Heart left ventricle (tissue), 13 donors: Measurements from ENCODE around the gene UBALD1.

ENCODE experiments used
- CTCF ChIP-seq, 12 donors: fragments of 200-600 bp; sonication (generic) in 4 of 12; IDR thresholded peaks; one replicate each; pipeline versions ENCODE4 v1.5.0 to v1.8.0; 2018 to 2022; ENCODE audit warnings: antibody characterized with exemption in 12 of 12, mild to moderate bottlenecking in 5 of 12
- POLR2A ChIP-seq, 2 donors: fragments of 450-650 bp; IDR thresholded peaks; one replicate each; pipeline ENCODE4 v1.6.1; 2017; ENCODE audit warnings: antibody characterized with exemption in 2 of 2, mild to moderate bottlenecking in 2 of 2, moderate library complexity in 2 of 2
- donor health status: ischemic (EF 13 %, LVEDD 7.1; RV severe dilation, severe dysfunction).
- donor health status: DM: no; HTN: yes; CAD: no.
- donor health status: DM: no; HTN: no; CAD: no.
- donor health status: ischemic (EF 25% LVEDD 6.9; RV normal size, moderate dysfunction).
- donor health status: ischemic (EF 25% LVEDD 5.7; RV mildly dilated, moderate dysfunction).
- donor health status: ischemic (EF 35%, LVEDD 5.7; RV mildly dilated, moderate dysfunction).
- donor health status: nonischemic (EF 11% LVEDD 7.7; RV severe dilation, severe dysfunction).
- donor health status: DM: yes; HTN: yes; CAD: no.
- donor health status: PGD.
- donor health status: ischemic (EF 29% LVEDD 5.4; RV normal size, mild dysfunction).
- donor health status: nonischemic (EF 23%, LVEDD 6.1; RV moderate dilation, normal function).

DNA sequence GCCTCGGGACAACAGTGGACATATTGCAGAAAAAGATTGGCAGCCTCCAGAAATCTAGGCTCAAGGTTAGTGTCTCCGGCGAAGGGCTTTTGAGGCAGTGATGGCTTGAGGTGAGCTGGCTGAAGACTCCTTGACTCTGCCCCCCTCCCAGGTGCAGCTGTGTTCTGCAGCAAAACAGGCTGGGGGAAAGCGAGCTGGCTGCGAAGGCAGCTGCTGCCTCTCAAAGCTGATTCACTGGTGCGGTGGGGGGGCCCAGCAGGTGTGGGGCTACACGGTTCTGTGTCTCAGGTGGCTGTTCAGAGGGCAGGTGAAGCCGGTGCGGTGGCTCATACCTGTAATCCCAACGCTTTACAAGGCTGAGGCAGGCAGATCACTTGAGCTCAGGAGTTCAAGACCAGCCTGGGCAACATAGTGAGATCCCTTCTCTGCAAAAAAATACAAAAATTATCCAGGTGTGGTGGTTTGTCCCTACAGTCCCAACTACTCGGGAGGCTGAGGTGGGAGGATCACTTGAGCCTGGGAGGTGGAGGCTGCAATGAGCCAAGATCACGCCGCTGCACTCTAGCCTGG, 35.6 kb downstream of the UBALD1 start:
- TF ChIP-seq CTCF (IDR thresholded peaks at IDR 0.05) (no peak), POLR2A (IDR thresholded peaks at IDR 0.05) (no peak)
